SKM-1 treated with dmso at 0.1 percent for 144 hours (cell line): Measurements from ENCODE around the gene IL5.
A peak's percentile ranks its signal among the peaks of the same experiment; 100 is the strongest.
"Not testable (repeated sequence)": the region's sequence is repeated elsewhere in the genome, so short reads cannot be mapped to it uniquely, and the experiment has no call there.

Experiments
- DNase-seq: peaks from one replicate; lab custom pipeline; 2025; ENCODE audit not compliant: unreplicated experiment; lab: John Stamatoyannopoulos, UW

The IL5 gene

GRCh38 chr5:132530946-132531345, 12.4 kb downstream of the IL5 start:
- no peak for DNase-seq

- DNase-seq = peak; percentile 17
Measured at GRCh38 chr5:132528866-132529634, 14.3 kb downstream of the IL5 start.

- no peak for DNase-seq
Measured at GRCh38 chr5:132528021-132528420, 15.3 kb downstream of the IL5 start.

GRCh38 chr5:132526974-132527564, 16.3 kb downstream of the IL5 start:
- no peak for DNase-seq

- DNase-seq = peak; percentile 29
Measured at GRCh38 chr5:132526290-132526973, 16.9 kb downstream of the IL5 start.

- DNase-seq = no peak
Measured at GRCh38 chr5:132525299-132525724, 18.0 kb downstream of the IL5 start.

GRCh38 chr5:132524877-132525276, 18.4 kb downstream of the IL5 start:
- not testable (repeated sequence) for DNase-seq

- not testable (repeated sequence) for DNase-seq
Measured at GRCh38 chr5:132522067-132522466, 21.3 kb downstream of the IL5 start.

GRCh38 chr5:132513618-132514336, 29.5 kb downstream of the IL5 start:
- not testable (repeated sequence) for DNase-seq

GRCh38 chr5:132510076-132510475, 33.2 kb downstream of the IL5 start:
- no peak for DNase-seq

GRCh38 chr5:132506094-132506692, 37.1 kb downstream of the IL5 start:
- peak; percentile 51 for DNase-seq

- no peak for DNase-seq
Measured at GRCh38 chr5:132505641-132506040, 37.7 kb downstream of the IL5 start.

GRCh38 chr5:132504746-132505145, 38.6 kb downstream of the IL5 start:
- DNase-seq = no peak

GRCh38 chr5:132503244-132503643, 40.1 kb downstream of the IL5 start:
- no peak for DNase-seq

- no peak for DNase-seq
Measured at GRCh38 chr5:132501961-132502931, 41.1 kb downstream of the IL5 start.

- DNase-seq = no peak
Measured at GRCh38 chr5:132501629-132501956, 41.7 kb downstream of the IL5 start.

GRCh38 chr5:132500931-132501628, 42.2 kb downstream of the IL5 start:
- DNase-seq = peak; percentile 65

GRCh38 chr5:132500244-132500930, 42.9 kb downstream of the IL5 start:
- DNase-seq = no peak
